Right lobe of liver (tissue), 4 donors: ENCODE data around the gene RSRP1.

Experiments
- POLR2A ChIP-seq: fragments of 450-650 bp; IDR thresholded peaks from one replicate; pipeline ENCODE4 v1.6.1; 2017; ENCODE audit warnings: antibody characterized with exemption, mild to moderate bottlenecking
- TF ChIP-seq, protein P1 (sequence below), 4 donors: fragments of 200-600 bp in 3 of 4; fragments of 450-650 bp in 1 of 4; IDR thresholded peaks; one replicate each; pipeline versions ENCODE4 v1.5.1 to v1.8.0; 2016 to 2022; ENCODE audit warnings: antibody characterized with exemption in 4 of 4, mild to moderate bottlenecking in 2 of 4
- donor health status: DM: no; HTN: no; CAD: no.
- donor health status: DM: no; HTN: no; CAD: no.
- donor health status: DM: no; HTN: yes; CAD: no.

DNA sequence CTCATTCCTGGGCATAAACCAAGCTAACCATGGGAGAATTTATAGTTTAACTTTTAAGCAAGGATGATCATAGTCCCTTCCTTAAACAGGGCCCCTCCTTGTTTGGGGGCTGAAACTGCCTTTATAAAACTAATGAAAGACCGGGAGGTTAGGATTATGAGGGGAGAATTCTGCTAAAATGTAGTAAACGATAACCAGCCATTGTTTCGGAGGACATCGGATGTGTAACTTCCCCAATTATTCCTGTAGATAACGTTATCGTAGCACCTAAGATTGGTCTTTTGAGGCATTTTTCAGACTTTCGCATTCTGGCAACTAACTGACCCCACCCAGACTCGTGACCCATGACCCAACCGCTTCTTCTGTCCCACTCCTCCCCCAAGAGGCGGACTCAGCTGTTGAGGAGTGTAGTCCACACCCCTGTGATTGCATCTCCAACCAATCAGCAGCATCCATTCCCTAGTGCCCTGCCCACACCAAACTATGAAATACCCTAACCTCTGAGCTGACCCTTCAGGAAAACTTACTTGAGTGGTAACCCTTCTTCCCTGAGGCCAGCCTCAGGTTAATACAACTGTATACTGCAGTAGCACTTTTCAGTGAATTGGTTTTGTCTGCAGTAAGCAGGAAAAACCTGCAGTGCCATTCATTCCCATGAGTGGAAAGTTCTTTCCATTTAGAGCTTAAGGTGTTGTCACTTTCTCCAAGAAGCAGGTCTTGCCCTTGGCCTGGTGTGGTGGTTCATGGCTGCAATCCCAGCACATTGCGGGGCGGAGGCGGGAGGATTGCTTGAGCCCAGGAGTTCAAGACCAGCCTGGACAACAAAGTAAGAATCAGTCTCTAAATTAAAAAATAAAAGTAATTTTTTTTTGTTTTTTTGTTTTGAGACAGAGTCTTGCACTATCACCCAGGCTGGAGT is 14.1 kb downstream of the RSRP1 start:
- no peak for TF ChIP-seq POLR2A
- TF ChIP-seq, protein P1, sequence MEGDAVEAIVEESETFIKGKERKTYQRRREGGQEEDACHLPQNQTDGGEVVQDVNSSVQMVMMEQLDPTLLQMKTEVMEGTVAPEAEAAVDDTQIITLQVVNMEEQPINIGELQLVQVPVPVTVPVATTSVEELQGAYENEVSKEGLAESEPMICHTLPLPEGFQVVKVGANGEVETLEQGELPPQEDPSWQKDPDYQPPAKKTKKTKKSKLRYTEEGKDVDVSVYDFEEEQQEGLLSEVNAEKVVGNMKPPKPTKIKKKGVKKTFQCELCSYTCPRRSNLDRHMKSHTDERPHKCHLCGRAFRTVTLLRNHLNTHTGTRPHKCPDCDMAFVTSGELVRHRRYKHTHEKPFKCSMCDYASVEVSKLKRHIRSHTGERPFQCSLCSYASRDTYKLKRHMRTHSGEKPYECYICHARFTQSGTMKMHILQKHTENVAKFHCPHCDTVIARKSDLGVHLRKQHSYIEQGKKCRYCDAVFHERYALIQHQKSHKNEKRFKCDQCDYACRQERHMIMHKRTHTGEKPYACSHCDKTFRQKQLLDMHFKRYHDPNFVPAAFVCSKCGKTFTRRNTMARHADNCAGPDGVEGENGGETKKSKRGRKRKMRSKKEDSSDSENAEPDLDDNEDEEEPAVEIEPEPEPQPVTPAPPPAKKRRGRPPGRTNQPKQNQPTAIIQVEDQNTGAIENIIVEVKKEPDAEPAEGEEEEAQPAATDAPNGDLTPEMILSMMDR (IDR thresholded peaks at IDR 0.05) = no peak
